ENCODE results near the gene KCND3. TPM values are rescaled to one million over a fixed set of nuclear protein-coding genes. Genes with fewer than 3 reads are reported as not detected.

The KCND3 gene
- total and polyA plus RNA-seq, 2 donors (not counting 3 experiments of a cell fraction or from before 2014, with no cell fraction given) = 0.03 TPM; not detected in 1

- Histone ChIP-seq H3K9me3 (replicated peaks; ENCODE audit: control insufficient read depth, insufficient read depth, low read length) (no peaks in the 10 kb centered on the region), H3K79me2 (ENCODE audit: control insufficient read depth, insufficient read depth, low read length) (no peaks in the 10 kb centered on the region), H3K27me3 (ENCODE audit: control insufficient read depth in 2 of 2, insufficient read depth in 2 of 2, low read length in 2 of 2) (no peaks in the 10 kb centered on the region), H3K9me1 (replicated peaks; ENCODE audit: control insufficient read depth, extremely low read depth, insufficient read depth, low read length) (no peaks in the 10 kb centered on the region), H3K9ac (replicated peaks; ENCODE audit: extremely low read depth, insufficient read depth, low read length) (no peak overlapping the region), H3K4me3 (replicated peaks in 1 of 3; ENCODE audit: insufficient read depth in 1 of 3, low read depth in 1 of 3, low read length in 3 of 3) (no peak overlapping the region), H3K4me1 (ENCODE audit: control insufficient read depth, extremely low read depth, insufficient read depth, low read length) (no peaks in the 10 kb centered on the region), H3K4me2 (ENCODE audit: insufficient read depth, low read length) (no peak overlapping the region), H3K36me3 (ENCODE audit: control insufficient read depth in 2 of 2, extremely low read depth in 1 of 2, insufficient read depth in 2 of 2, low read length in 2 of 2) (no peaks in the 10 kb centered on the region), H2AFZ (ENCODE audit: low read depth, low read length) (no peak overlapping the region), H4K20me1 (replicated peaks; ENCODE audit: control insufficient read depth, extremely low read depth, insufficient read depth, low read length) (no peaks in the 10 kb centered on the region), H3K27ac (ENCODE audit: insufficient read depth, low read depth, low read length) (no peak overlapping the region)
- CTCF ChIA-PET = no interaction called here
- no peak for TF ChIP-seq MYC (IDR thresholded peaks at IDR 0.05; ENCODE audit: low read depth, low read length)
- no peak for TF ChIP-seq JUN (IDR thresholded peaks at IDR 0.05; ENCODE audit: borderline replicate concordance, insufficient read depth, insufficient read length, low read depth)
- no peak for TF ChIP-seq POLR2A (IDR thresholded peaks at IDR 0.05; ENCODE audit: low read depth, low read length)
- TF ChIP-seq EZH2 (IDR thresholded peaks at IDR 0.05; ENCODE audit: borderline replicate concordance, low read depth, low read length, severe bottlenecking) = no peak
- TF ChIP-seq CTCF (IDR thresholded peaks at IDR 0.05; ENCODE audit: extremely low read depth in 1 of 2, insufficient read depth in 1 of 2, low read depth in 1 of 2, low read length in 2 of 2) = no peak
- no peak for TF ChIP-seq GATA2 (IDR thresholded peaks at IDR 0.05; ENCODE audit: insufficient read depth, insufficient read length, low read depth, low read length)
- BruUV-seq (replicated peaks) = no TSS peak
- POLR2A ChIA-PET = no interaction called here
- DNase-seq (ENCODE audit: low read depth, low spot score) (no peak), FAIRE-seq (no peak)
- intact Hi-C loops (cut with micrococcal nuclease) = no loop called here
- dilution Hi-C loops (cut with MboI; ENCODE audit: extremely low pct_ligation_motif_present, low sequenced_read_pairs) = no loop called here
These were observed 46.4 kb downstream of the KCND3 start for GRCh38 chr1:111943066-111943465.

- no peak overlapping the region for H3K4me2 ChIP-seq (ENCODE audit: insufficient read depth, low read length)
- H3K27ac ChIP-seq (ENCODE audit: insufficient read depth, low read depth, low read length) = no peak overlapping the region
- dilution Hi-C loops (cut with MboI; ENCODE audit: extremely low pct_ligation_motif_present, low sequenced_read_pairs) (no loop called here), intact Hi-C loops (cut with micrococcal nuclease) (no loop called here)
- TF ChIP-seq FOS (IDR thresholded peaks at IDR 0.05; ENCODE audit: borderline replicate concordance, insufficient read depth, low read length) (no peak), CTCF (IDR thresholded peaks at IDR 0.05; ENCODE audit: extremely low read depth in 1 of 2, insufficient read depth in 1 of 2, low read depth in 1 of 2, low read length in 2 of 2) (no peak), EZH2 (IDR thresholded peaks at IDR 0.05; ENCODE audit: borderline replicate concordance, low read depth, low read length, severe bottlenecking) (no peak), GATA2 (IDR thresholded peaks at IDR 0.05; ENCODE audit: insufficient read depth, insufficient read length, low read depth, low read length) (no peak), POLR2A (IDR thresholded peaks at IDR 0.05; ENCODE audit: low read depth, low read length) (no peak), JUN (IDR thresholded peaks at IDR 0.05; ENCODE audit: borderline replicate concordance, insufficient read depth, insufficient read length, low read depth) (no peak), POLR2AphosphoS5 (IDR thresholded peaks at IDR 0.05; ENCODE audit: insufficient read depth, low read depth, low read length) (no peak), MAX (IDR thresholded peaks at IDR 0.05; ENCODE audit: insufficient read depth, insufficient read length) (no peak), MYC (IDR thresholded peaks at IDR 0.05; ENCODE audit: low read depth, low read length) (no peak)
- BruUV-seq (replicated peaks) = no TSS peak
- no peaks in the 10 kb centered on the region for H3K27me3 ChIP-seq (ENCODE audit: control insufficient read depth in 2 of 2, insufficient read depth in 2 of 2, low read length in 2 of 2)
- H3K9me3 ChIP-seq (replicated peaks; ENCODE audit: control insufficient read depth, insufficient read depth, low read length) = no peaks in the 10 kb centered on the region
- ChIA-PET POLR2A (no interaction called here), CTCF (no interaction called here)
- no peaks in the 10 kb centered on the region for H4K20me1 ChIP-seq (replicated peaks; ENCODE audit: control insufficient read depth, extremely low read depth, insufficient read depth, low read length)
- no peaks in the 10 kb centered on the region for H3K9me1 ChIP-seq (replicated peaks; ENCODE audit: control insufficient read depth, extremely low read depth, insufficient read depth, low read length)
- H3K36me3 ChIP-seq (ENCODE audit: control insufficient read depth in 2 of 2, extremely low read depth in 1 of 2, insufficient read depth in 2 of 2, low read length in 2 of 2) = no peaks in the 10 kb centered on the region
- FAIRE-seq (no peak), DNase-seq (ENCODE audit: low read depth, low spot score) (no peak)
- no peak overlapping the region for H3K9ac ChIP-seq (replicated peaks; ENCODE audit: extremely low read depth, insufficient read depth, low read length)
- no peaks in the 10 kb centered on the region for H3K79me2 ChIP-seq (ENCODE audit: control insufficient read depth, insufficient read depth, low read length)
- H3K4me1 ChIP-seq (ENCODE audit: control insufficient read depth, extremely low read depth, insufficient read depth, low read length) = no peaks in the 10 kb centered on the region
- no peak overlapping the region for H2AFZ ChIP-seq (ENCODE audit: low read depth, low read length)
- no peak overlapping the region for H3K4me3 ChIP-seq (replicated peaks in 1 of 3; ENCODE audit: insufficient read depth in 1 of 3, low read depth in 1 of 3, low read length in 3 of 3)
These were observed 50.9 kb downstream of the KCND3 start for GRCh38 chr1:111938536-111938935.

All from endothelial cell of umbilical vein (primary cell).